CD1c-positive myeloid dendritic cell (primary cell): Measurements from ENCODE around the gene KRT83.

ENCODE experiments used
- DNase-seq: peaks from one replicate; pipeline ENCODE4 v3.0.0-alpha.2; 2016; ENCODE audit errors: extremely low spot score

Gene KRT83

GRCh38 chr12:52332381-52332780 is 11.2 kb upstream of the KRT83 start:
- no peak for DNase-seq

DNA sequence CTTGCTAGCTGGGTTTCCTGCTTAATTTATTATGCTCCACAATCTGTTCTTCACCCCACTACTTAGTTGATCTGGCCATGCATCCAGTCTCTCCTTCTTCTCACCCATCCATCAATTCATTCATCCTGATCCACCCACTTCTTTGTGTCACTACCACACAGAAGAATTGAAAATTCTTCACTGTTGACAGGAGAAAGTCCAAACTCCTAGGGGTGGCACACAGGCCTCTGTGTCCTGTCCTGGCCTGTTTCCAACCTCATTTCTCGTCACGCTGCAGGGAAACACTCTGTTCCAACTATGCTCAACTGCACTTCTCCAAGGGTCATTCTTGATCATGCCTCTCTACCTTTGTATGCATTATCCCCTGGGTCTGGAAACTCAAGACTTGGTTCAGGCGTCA is 10.6 kb upstream of the KRT83 start:
- DNase-seq: no peak

DNA sequence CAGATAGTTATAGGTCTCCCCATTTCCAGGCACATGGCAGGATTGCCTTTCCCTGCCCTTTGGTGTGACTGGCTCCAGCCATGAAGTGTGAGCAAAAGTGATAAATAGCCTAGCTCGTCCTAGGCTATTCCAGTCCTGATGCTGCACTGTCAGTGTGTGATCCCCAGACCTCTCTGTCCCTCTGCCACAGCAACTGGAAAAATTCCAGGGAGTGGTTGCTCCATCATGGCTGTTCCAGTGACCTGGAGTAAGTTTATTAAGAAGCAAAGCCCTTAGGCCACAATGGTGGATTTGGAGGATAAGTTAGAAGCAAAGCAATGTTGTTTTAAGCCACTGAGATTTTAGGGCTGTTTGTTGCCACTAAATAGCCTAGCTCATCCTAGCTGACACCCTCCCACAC is 9.8 kb upstream of the KRT83 start:
- DNase-seq: no peak

- no peak for DNase-seq
Measured at GRCh38 chr12:52327830-52328500, 6.8 kb upstream of the KRT83 start.

DNA sequence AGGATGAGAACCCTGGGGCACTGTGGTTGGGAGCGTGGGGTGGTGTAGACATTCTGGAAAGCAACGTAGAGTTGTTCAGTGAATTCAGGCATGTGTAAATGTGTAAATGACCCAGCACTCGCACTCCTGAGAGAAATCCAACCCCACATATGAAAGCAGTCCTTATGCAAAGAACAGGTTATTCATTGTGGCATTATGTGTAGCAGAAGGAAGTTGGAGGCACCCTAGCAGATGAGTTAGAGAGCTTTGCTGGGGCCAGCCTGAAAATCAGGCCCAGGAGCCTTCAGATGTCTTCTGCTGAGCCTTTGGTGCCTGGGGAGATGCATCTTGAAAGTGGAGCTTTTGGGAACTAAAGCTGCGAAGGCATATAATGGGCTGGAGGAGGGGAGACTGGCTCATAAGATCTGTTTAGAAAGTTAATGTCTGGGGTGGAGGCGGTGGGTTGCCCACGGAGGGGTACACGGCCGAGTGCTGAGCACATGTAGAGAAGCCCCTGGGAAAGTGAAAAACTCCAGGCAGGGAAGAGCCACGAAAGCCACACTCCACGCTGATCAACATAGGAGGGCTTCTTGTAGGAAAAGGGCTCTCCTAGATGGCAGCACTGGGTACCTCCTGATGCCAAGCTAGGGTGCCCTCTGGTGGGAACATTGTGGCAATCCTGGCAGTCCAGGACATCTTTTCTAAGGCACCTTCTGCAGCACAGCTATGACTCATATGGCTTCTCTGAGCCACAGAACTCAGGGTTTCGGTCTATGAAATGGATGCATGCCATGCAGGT is 6.0 kb upstream of the KRT83 start:
- peak; percentile 87 for DNase-seq

- DNase-seq: no peak
Measured at GRCh38 chr12:52324153-52324444, 2.9 kb upstream of the KRT83 start.

GRCh38 chr12:52323416-52324152 is 2.4 kb upstream of the KRT83 start:
- no peak for DNase-seq

DNA sequence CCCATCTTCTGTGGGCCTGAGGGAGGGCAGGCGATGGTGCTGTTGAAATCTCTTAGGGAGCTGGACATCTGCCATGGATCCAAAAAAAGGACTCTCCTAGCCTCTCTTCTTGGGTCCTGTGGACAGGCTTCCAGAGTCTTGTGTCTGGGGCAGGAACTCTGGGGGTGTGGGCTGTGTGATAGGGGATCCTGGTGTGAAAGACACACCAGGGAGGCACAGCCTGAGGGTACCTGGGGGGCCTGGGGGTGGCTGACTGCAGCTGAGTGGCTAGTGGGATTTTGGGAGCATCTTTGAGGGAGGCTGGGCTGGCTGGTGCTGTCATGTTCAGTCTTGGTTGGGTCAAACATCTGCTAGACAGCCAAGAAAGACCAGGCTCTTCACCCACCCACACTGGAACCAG is 1.8 kb upstream of the KRT83 start:
- DNase-seq: no peak

GRCh38 chr12:52322069-52322468 is 871 bp upstream of the KRT83 start:
- DNase-seq: no peak

- no peak for DNase-seq
Measured at GRCh38 chr12:52321418-52321817, 220 bp upstream of the KRT83 start.

GRCh38 chr12:52319097-52319496 is 2.1 kb downstream of the KRT83 start:
- DNase-seq: no peak

- no peak for DNase-seq
Measured at GRCh38 chr12:52318241-52318990, 2.8 kb downstream of the KRT83 start.

DNA sequence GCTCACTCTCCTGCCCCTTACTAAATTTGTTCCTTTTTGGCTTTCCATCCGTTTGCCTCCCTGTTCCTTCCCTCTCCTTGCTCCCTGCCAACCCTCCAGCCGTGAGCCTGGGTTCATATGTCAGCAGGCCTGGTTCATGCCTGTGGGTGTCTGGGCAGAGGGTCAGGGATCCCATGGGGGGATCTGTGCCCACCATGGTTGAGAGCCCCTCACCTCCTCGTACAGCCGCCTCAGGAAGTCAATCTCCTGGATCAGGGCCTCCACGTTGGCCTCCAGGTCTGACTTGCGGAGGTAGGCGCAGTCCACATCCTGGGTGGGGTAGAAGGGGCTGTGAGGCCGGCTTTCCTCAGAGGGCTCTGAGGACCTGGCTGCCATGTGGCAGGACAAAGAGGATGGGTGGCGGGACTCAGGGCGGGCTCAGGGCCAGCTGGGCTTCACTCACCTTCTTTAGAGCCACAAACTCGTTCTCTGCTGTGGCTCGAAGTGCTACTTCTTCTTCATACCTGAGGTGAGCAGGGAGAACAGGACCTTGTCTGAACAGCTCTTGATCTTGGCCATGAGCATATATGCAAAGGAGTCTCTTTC is 3.6 kb downstream of the KRT83 start:
- DNase-seq: no peak

DNA sequence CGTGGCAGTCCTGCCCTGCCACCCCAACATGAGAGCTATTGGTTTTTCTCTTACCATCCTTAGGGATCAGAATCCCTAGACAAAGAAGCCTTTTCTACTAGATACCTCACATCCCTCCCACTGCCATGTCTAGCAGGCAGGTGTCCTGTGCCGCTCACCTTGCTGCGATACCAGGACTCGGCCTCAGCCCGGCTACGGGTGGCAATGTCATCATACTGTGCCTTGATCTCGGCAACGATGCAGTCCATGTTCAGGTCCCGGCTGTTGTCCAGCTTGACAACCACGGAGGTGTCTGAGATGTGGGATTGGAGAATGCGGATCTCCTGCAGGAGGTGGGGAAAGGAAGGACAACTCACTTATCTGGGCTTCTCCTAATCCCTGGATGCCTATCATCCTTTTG is 4.5 kb downstream of the KRT83 start:
- no peak for DNase-seq

- no peak for DNase-seq
Measured at GRCh38 chr12:52316290-52316689, 4.9 kb downstream of the KRT83 start.

- DNase-seq: peak; percentile 6
Measured at GRCh38 chr12:52315721-52316120, 5.5 kb downstream of the KRT83 start.

- no peak for DNase-seq
Measured at GRCh38 chr12:52314511-52314910, 6.7 kb downstream of the KRT83 start.

GRCh38 chr12:52313926-52314325 is 7.3 kb downstream of the KRT83 start:
- no peak for DNase-seq

DNA sequence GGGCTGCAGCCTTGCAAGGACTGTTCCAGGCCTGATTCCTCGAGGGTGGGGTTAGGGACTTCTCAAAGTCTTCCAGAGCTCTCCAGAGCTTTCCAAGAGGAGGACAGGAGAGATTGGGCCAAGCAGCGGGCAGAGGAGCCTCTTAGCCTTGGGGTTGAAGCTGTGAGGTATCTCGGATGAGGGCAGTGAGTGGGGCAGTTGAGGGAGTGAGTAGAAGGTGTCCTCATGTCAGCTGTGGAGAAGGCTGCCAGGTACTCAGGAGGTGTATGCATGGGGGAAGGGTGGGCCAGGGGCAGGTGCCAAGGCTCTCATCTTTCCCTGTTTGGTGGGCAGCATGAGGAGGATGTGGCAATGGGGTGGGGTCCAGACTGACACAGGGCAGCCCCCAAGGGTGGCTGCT is 7.7 kb downstream of the KRT83 start:
- no peak for DNase-seq

GRCh38 chr12:52312086-52312485 is 9.1 kb downstream of the KRT83 start:
- no peak for DNase-seq

DNA sequence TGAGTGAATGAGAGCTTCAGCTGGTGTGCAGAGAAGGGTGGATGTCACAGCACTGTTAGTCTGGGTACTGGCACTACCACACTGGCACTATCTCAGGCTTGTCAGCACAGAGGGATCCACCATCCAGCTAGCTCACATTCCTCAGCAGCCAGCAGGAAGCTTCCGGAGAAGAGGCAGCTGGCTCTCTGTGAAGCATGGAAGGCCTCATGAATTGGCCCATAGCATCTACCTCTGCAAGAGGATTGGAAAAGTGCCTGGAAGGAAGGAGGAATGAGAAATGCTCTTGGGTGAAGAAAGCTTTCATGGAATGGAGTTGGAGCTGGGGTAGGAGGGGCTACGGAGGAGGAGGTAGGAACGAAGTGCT is 9.9 kb downstream of the KRT83 start:
- no peak for DNase-seq
